A673 (cell line): ENCODE data around the gene TMEM45A. TPM values are rescaled to one million over a fixed set of nuclear protein-coding genes. Genes with fewer than 3 reads are reported as not detected.

ENCODE experiments used
- BruUV-seq: library from RNA; stranded (reverse); fragments of 400-500 nt; replicated peaks from 2 replicates; lab custom pipeline; 2021; lab: Mats Ljungman, UMichigan
- CTCF ChIA-PET: fragments of 300-600 bp; sonication (Branson Sonifier 250); formaldehyde crosslinking; loops from one replicate; lab custom pipeline; 2022; ENCODE audit warnings: antibody characterized with exemption; lab: Charles Lee
- POLR2A ChIA-PET: fragments of 300-600 bp; sonication (Branson Sonifier 250); formaldehyde crosslinking; loops from one replicate; lab custom pipeline; 2022; ENCODE audit warnings: antibody characterized with exemption; ENCODE audit not compliant: low non-redundant PET; lab: Charles Lee
- DNase-seq: peaks from one replicate; pipeline ENCODE4 v3.0.0-alpha.2; 2015; ENCODE audit warnings: low spot score
- H3K27ac ChIP-seq: fragments of 200-600 bp; sonication (generic); 2 replicates; pipeline ENCODE4 v1.5.1; 2016; ENCODE audit warnings: mixed run types, low read depth, mild to moderate bottlenecking, mixed read lengths, antibody characterized with exemption, low read length; ENCODE audit not compliant: poor library complexity, severe bottlenecking
- H3K27me3 ChIP-seq: fragments of 200-600 bp; sonication (generic); replicated peaks from 2 replicates; pipeline ENCODE4 v1.6.1; 2017; ENCODE audit warnings: mixed run types, low read depth, mild to moderate bottlenecking, mixed read lengths, antibody characterized with exemption, low read length; ENCODE audit not compliant: insufficient read depth, poor library complexity
- H3K36me3 ChIP-seq: fragments of 200-600 bp; sonication (generic); 2 replicates; pipeline ENCODE4 v1.6.1; 2016; ENCODE audit warnings: mixed run types, mild to moderate bottlenecking, mixed read lengths, antibody characterized with exemption, low read length; ENCODE audit not compliant: insufficient read depth, poor library complexity, severe bottlenecking
- H3K4me1 ChIP-seq: fragments of 200-600 bp; sonication (generic); 2 replicates; pipeline ENCODE4 v1.6.1; 2017; ENCODE audit warnings: mixed run types, mild to moderate bottlenecking, mixed read lengths, antibody characterized with exemption, low read length; ENCODE audit not compliant: insufficient read depth, poor library complexity, severe bottlenecking
- H3K4me3 ChIP-seq: fragments of 200-600 bp; sonication (generic); 2 replicates; pipeline ENCODE4 v1.5.1; 2016; ENCODE audit warnings: low read depth, mixed run types, mild to moderate bottlenecking, mixed read lengths, low read length; ENCODE audit not compliant: poor library complexity, severe bottlenecking
- H3K9me3 ChIP-seq: fragments of 200-600 bp; sonication (generic); 2 replicates; pipeline ENCODE4 v1.6.1; 2016; ENCODE audit warnings: mixed run types, low read depth, mild to moderate bottlenecking, mixed read lengths, antibody characterized with exemption, low read length; ENCODE audit not compliant: poor library complexity, severe bottlenecking
- EZH2 ChIP-seq: fragments of 200-600 bp; sonication (generic); IDR thresholded peaks from 2 replicates; pipeline ENCODE4 v1.6.1; 2017; ENCODE audit warnings: borderline replicate concordance, low read depth, mild to moderate bottlenecking, mixed read lengths, antibody characterized with exemption, low read length; ENCODE audit not compliant: poor library complexity, severe bottlenecking
- intact Hi-C: fragments of 100-400 bp; cut with micrococcal nuclease; formaldehyde crosslinking; loops from one replicate; pipeline ENCODE4 v1.10.0; 2022; ENCODE audit not compliant: unreplicated experiment
- total RNA-seq: library from RNA; stranded (reverse); gene quantifications from 2 replicates; pipeline ENCODE4 v1.2.3, GENCODE V29; 2021
- TF ChIP-seq, protein P1 (sequence below): fragments of 300-800, 200-600 bp; sonication (generic); conservative IDR thresholded peaks from 2 replicates; pipeline ENCODE4 v1.5.1; 2017; ENCODE audit warnings: low read depth, mild to moderate bottlenecking, antibody characterized with exemption, low read length, moderate library complexity, mixed read lengths

TMEM45A gene
- total RNA-seq, 1 experiment from 2014 or later, result 3.4 TPM

DNA sequence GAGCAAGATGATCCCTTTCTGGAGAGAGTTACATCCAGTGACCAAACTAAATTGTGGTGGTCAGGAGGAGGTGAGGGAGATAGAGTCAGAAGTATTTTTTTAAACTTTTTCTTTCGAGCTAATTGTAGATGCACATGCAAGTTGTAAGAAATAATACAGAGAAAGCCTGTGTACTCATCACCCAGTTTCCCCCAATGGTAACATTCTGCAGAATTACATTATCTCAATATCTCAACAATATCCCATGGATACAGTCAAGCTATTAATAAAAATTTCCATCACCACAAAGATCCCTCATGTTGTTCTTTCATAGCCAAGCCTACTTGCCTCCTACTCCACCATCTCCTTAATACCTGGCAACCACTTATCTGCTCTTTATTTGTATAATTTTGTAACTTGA is 3.3 kb upstream of the TMEM45A start:
- Histone ChIP-seq H3K36me3 (no peaks in the 10 kb centered on the region), H3K27ac (no peak overlapping the region), H3K27me3 (no peaks in the 10 kb centered on the region), H3K9me3 (no peaks in the 10 kb centered on the region), H3K4me1 (no peaks in the 10 kb centered on the region), H3K4me3 (no peak overlapping the region)
- intact Hi-C loops, result no loop called here
- TF ChIP-seq EZH2, result no peak
- TF ChIP-seq, protein P1, sequence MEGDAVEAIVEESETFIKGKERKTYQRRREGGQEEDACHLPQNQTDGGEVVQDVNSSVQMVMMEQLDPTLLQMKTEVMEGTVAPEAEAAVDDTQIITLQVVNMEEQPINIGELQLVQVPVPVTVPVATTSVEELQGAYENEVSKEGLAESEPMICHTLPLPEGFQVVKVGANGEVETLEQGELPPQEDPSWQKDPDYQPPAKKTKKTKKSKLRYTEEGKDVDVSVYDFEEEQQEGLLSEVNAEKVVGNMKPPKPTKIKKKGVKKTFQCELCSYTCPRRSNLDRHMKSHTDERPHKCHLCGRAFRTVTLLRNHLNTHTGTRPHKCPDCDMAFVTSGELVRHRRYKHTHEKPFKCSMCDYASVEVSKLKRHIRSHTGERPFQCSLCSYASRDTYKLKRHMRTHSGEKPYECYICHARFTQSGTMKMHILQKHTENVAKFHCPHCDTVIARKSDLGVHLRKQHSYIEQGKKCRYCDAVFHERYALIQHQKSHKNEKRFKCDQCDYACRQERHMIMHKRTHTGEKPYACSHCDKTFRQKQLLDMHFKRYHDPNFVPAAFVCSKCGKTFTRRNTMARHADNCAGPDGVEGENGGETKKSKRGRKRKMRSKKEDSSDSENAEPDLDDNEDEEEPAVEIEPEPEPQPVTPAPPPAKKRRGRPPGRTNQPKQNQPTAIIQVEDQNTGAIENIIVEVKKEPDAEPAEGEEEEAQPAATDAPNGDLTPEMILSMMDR, result no peak
- POLR2A ChIA-PET, result no interaction called here
- no peak for DNase-seq
- BruUV-seq, result no TSS peak
- CTCF ChIA-PET, result no interaction called here

DNA sequence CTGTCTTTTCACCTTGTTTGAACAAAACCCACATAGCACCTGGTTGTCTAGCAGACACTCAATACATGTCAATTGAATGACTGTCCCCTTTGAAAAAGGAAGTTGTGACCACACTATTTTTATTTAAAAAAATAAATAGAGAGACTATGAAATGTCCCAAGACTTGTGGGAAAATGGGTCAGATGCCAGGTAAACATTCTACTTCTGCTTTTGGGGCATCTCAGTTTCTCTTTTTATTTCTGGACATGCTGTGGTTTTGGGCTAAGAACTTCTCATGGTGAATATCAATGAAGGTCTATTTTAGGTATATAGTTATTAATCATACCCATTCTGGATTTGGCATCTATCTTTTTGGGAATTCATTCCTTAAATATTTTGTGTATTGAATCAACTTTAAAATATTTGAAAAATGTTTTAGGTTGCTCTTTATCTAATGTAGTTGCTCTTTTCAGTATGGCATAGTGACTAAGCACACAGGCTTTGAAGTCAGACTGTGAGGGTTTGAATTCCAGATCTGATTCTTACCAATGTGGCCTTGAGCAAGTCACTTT is 4.4 kb downstream of the TMEM45A start:
- H3K4me3 ChIP-seq, result no peak overlapping the region
- no TSS peak for BruUV-seq
- TF ChIP-seq, protein P1, result no peak
- no peak for TF ChIP-seq EZH2
- H3K4me1 ChIP-seq, result no peaks in the 10 kb centered on the region
- no peaks in the 10 kb centered on the region for H3K36me3 ChIP-seq
- H3K27me3 ChIP-seq, result no peaks in the 10 kb centered on the region
- H3K27ac ChIP-seq, result no peak overlapping the region
- intact Hi-C loops, result no loop called here
- H3K9me3 ChIP-seq, result no peaks in the 10 kb centered on the region
- no peak for DNase-seq
- CTCF ChIA-PET, result no interaction called here
- POLR2A ChIA-PET, result no interaction called here

DNA sequence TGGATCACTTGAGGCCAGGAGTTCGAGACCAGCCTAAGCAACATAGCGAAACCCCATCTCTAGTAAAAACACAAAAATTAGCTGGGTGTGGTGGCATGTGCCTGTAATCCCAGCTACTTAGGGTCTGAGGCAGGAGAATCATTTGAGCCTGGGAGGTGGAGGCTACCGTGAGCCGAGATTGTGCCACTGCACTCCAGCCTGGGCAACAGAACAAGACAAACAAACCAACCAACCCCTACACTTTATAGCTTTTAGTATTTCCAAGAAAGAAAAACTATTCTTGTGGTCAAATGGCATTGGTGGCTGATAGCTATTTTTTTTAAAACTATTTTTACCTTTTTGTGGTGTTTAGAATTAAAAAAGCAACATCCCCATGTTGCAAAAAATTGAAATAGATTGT is 7.2 kb downstream of the TMEM45A start:
- Histone ChIP-seq H3K36me3 (no peaks in the 10 kb centered on the region), H3K9me3 (no peaks in the 10 kb centered on the region), H3K27me3 (no peaks in the 10 kb centered on the region), H3K4me3 (no peak overlapping the region), H3K4me1 (no peaks in the 10 kb centered on the region), H3K27ac (no peak overlapping the region)
- DNase-seq, result no peak
- ChIA-PET CTCF (no interaction called here), POLR2A (no interaction called here)
- BruUV-seq, result no TSS peak
- intact Hi-C loops, result no loop called here
- TF ChIP-seq EZH2, result no peak
- TF ChIP-seq, protein P1, result no peak
